Esophagus squamous epithelium (tissue), 5 donors: ENCODE measurements around the gene DNAJC10. TPM values are rescaled to one million over a fixed set of nuclear protein-coding genes. Genes with fewer than 3 reads are reported as not detected.
"Not testable (repeated sequence)": the region's sequence is repeated elsewhere in the genome, so short reads cannot be mapped to it uniquely, and the experiment has no call there.

Source experiments
- DNase-seq: peaks from one replicate; lab custom pipeline; 2025; lab: John Stamatoyannopoulos, UW
- H3K27ac ChIP-seq, 4 donors: fragments of 200-600 bp; sonication (generic); one replicate each; pipeline ENCODE4 v1.5.1; 2016 to 2019; ENCODE audit warnings: mild to moderate bottlenecking in 1 of 4
- H3K27me3 ChIP-seq, 4 donors: fragments of 200-600 bp; sonication (generic); 1 replicate in 3 of 4; 2 replicates in 1 of 4; pipeline versions ENCODE4 v1.5.1 to v1.6.0; 2017 to 2021; ENCODE audit warnings: antibody characterized with exemption in 1 of 4
- H3K36me3 ChIP-seq, 3 donors: fragments of 200-600 bp; sonication (generic); one replicate each; pipeline ENCODE4 v1.5.1; 2016 to 2019
- H3K4me1 ChIP-seq, 3 donors: fragments of 200-600 bp; sonication (generic); one replicate each; pipeline ENCODE4 v1.5.1; 2017 to 2019
- H3K4me3 ChIP-seq, 4 donors: fragments of 200-600 bp; sonication (generic); 1 replicate in 3 of 4; 2 replicates in 1 of 4; pipeline ENCODE4 v1.5.1; 2016 to 2019; ENCODE audit warnings: mild to moderate bottlenecking in 2 of 4, moderate library complexity in 1 of 4
- H3K9me3 ChIP-seq, 3 donors: fragments of 200-600 bp; sonication (generic); one replicate each; pipeline ENCODE4 v1.5.1; 2016 to 2019
- POLR2A ChIP-seq, 4 donors: fragments of 450-650 bp; IDR thresholded peaks; one replicate each; pipeline ENCODE4 v1.6.1; 2017; ENCODE audit warnings: antibody characterized with exemption in 4 of 4, mild to moderate bottlenecking in 4 of 4, moderate library complexity in 3 of 4
- WGBS, 2 donors: methylation state at CpG; one replicate each; pipeline ENCODE4 v1.1.5; 2018; 5-methylcytosine and 5-hydroxymethylcytosine counted together
- intact Hi-C: fragments of 100-400 bp; cut with DNase I; formaldehyde crosslinking; loops from one replicate; pipeline ENCODE4 v1.15.0; 2022
- total RNA-seq, 4 donors: library from RNA; depleted of rRNA; stranded (reverse); fragments of >200 nt; gene quantifications; one replicate each; pipeline ENCODE4 v1.1.0, GENCODE V29; 2016
- TF ChIP-seq, protein P1 (sequence below), 6 experiments: fragments of 450-650 bp in 4 of 6; fragments of 200-600 bp in 2 of 6; sonication (generic) in 2 of 6; IDR thresholded peaks; one replicate each; pipeline ENCODE4 v1.5.1; 2016 to 2019; ENCODE audit warnings: antibody characterized with exemption in 6 of 6, mild to moderate bottlenecking in 4 of 6, moderate library complexity in 4 of 6
- donor health status: DM: yes; HTN: yes; CAD: no.

Gene DNAJC10
- total RNA-seq, 4 donors from 2014 or later: 26.0 to 46.0 (median 32.3) TPM

DNA sequence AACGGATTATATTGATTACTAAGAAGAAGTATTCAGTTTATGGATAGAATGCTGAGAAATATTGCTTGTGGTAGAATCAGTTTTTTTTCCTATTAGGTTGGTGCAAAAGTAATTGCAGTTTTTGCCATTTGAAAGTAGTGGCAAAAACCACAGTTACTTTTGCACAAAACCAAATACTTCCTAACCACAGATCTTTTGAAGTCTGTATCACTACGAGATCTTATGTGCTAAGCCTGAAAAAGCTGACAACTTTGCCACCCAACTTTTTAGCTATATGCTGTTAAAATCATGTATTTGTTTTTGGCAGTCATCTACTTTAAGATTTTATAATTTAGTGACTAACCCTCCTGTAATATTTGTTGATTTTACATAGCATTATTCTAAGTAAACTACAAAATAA, 24.6 kb downstream of the DNAJC10 start:
- 69 to 93% methylated on average over 2 of the region's 2 CpGs for WGBS, 2 donors
- H3K27ac ChIP-seq: no peak overlapping the region
- intact Hi-C loops: no loop called here
- peaks cover 0 to 81% (median 4%) of the 10 kb centered on the region in 3 donors for H3K36me3 ChIP-seq
- TF ChIP-seq, protein P1, sequence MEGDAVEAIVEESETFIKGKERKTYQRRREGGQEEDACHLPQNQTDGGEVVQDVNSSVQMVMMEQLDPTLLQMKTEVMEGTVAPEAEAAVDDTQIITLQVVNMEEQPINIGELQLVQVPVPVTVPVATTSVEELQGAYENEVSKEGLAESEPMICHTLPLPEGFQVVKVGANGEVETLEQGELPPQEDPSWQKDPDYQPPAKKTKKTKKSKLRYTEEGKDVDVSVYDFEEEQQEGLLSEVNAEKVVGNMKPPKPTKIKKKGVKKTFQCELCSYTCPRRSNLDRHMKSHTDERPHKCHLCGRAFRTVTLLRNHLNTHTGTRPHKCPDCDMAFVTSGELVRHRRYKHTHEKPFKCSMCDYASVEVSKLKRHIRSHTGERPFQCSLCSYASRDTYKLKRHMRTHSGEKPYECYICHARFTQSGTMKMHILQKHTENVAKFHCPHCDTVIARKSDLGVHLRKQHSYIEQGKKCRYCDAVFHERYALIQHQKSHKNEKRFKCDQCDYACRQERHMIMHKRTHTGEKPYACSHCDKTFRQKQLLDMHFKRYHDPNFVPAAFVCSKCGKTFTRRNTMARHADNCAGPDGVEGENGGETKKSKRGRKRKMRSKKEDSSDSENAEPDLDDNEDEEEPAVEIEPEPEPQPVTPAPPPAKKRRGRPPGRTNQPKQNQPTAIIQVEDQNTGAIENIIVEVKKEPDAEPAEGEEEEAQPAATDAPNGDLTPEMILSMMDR (IDR thresholded peaks at IDR 0.05): no peak
- no peak for TF ChIP-seq POLR2A (IDR thresholded peaks at IDR 0.05)
- no peak for DNase-seq
- no peaks in the 10 kb centered on the region for H3K27me3 ChIP-seq
- no peaks in the 10 kb centered on the region for H3K4me1 ChIP-seq
- H3K9me3 ChIP-seq: no peaks in the 10 kb centered on the region
- H3K4me3 ChIP-seq: no peak overlapping the region

DNA sequence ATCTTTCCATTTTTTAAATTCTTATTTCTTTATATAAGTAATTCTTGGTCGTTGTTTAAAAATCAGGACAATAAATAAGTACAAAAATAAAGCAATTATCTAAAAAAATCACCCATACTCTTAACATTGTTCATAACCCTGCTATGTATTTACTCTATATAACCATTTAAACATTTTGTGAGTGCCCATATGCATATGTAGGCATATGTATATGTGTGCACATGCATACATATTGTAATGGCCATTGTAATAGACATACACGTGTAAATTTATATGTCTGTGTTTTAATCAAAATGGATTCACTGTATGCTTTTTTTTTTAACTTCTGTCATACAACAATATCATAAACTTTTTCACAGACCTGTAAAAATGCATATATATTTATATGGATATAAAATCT, 25.6 kb downstream of the DNAJC10 start:
- Histone ChIP-seq H3K27me3 (no peaks in the 10 kb centered on the region), H3K4me3 (no peak overlapping the region), H3K36me3 (peaks cover 0 to 83% (median 4%) of the 10 kb centered on the region in 3 donors), H3K4me1 (no peaks in the 10 kb centered on the region), H3K27ac (no peak overlapping the region), H3K9me3 (no peaks in the 10 kb centered on the region)
- TF ChIP-seq, protein P1 (IDR thresholded peaks at IDR 0.05): no peak
- TF ChIP-seq POLR2A (IDR thresholded peaks at IDR 0.05): no peak
- intact Hi-C loops: no loop called here
- no peak for DNase-seq
- WGBS, 2 donors: 86 to 96% methylated on average over 2 of the region's 2 CpGs

DNA sequence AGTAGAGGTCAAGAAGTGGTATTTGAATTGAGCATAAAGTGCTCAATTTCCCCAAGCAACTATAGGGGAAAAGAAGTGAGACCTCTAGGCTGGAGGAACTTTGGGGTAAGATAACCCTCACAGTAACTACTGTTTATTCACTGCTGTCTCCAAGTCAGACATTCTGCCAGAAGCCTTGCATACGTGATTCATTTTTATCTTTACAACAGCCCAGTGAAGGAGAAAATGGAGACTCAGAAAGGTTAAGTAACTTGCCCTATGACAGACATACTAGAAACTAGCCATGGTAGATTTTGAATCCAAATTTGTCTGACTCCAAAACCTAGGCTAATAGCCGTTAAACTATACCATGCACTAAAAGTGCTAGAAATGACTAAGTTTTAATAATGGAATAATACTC, 28.4 kb downstream of the DNAJC10 start:
- intact Hi-C loops: no loop called here
- TF ChIP-seq POLR2A (IDR thresholded peaks at IDR 0.05): no peak
- TF ChIP-seq, protein P1 (IDR thresholded peaks at IDR 0.05): no peak
- H3K36me3 ChIP-seq: peaks cover 0 to 64% (median 4%) of the 10 kb centered on the region in 3 donors
- no peak overlapping the region for H3K27ac ChIP-seq
- H3K9me3 ChIP-seq: no peaks in the 10 kb centered on the region
- H3K27me3 ChIP-seq: no peaks in the 10 kb centered on the region
- no peak overlapping the region for H3K4me3 ChIP-seq
- 76 to 82% methylated on average over 2 of the region's 2 CpGs for WGBS, 2 donors
- DNase-seq: no peak
- H3K4me1 ChIP-seq: no peaks in the 10 kb centered on the region

DNA sequence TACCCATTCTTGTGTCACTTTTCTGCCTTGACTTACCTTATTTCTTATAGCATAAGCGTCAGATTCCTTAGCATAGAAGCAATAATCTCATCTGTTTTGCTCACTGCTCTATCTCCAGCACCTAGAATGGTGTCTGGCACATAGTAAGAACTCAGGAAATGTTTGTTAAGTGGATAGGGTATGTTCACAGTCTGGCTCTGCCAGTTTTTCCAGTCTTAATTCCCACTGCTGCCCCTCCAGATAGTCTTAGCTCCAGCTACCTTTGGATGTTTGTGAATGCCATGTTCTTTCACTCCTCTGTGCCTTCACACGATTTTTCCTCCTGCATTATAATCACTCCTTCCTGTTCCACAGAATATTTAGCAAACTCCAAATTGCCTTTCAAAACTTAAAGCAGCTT, 29.0 kb downstream of the DNAJC10 start:
- TF ChIP-seq POLR2A (IDR thresholded peaks at IDR 0.05): no peak
- TF ChIP-seq, protein P1 (IDR thresholded peaks at IDR 0.05): no peak

DNA sequence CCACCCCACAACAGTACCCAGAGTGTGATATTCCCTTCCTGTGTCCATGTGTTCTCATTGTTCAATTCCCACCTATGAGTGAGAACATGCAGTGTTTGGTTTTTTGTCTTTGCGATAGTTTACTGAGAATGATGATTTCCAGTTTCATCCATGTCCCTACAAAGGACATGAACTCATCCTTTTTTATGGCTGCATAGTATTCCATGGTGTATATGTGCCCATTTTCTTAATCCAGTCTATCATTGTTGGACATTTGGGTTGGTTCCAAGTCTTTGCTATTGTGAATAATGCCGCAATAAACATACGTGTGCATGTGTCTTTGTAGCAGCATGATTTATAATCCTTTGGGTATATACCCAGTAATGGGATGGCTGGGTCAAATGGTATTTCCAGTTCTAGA, 29.8 kb downstream of the DNAJC10 start:
- H3K27ac ChIP-seq, H3K9me3 ChIP-seq, intact Hi-C loops, H3K4me3 ChIP-seq, H3K27me3 ChIP-seq, DNase-seq, H3K4me1 ChIP-seq: not testable (repeated sequence)
- peaks cover 0 to 73% (median 4%) of the 10 kb centered on the region in 3 donors for H3K36me3 ChIP-seq
- 96 to 100% methylated on average over 3 of the region's 3 CpGs for WGBS, 2 donors

More for the DNA sequence above, 29.0 kb downstream of the DNAJC10 start:
- Histone ChIP-seq H3K9me3 (no peaks in the 10 kb centered on the region), H3K36me3 (peaks cover 0 to 69% (median 4%) of the 10 kb centered on the region in 3 donors), H3K4me1 (no peaks in the 10 kb centered on the region), H3K27ac (no peak overlapping the region), H3K27me3 (no peaks in the 10 kb centered on the region), H3K4me3 (no peak overlapping the region)
- WGBS, 2 donors: 79 to 81% methylated on average over 2 of the region's 2 CpGs
- no peak for DNase-seq
- intact Hi-C loops: no loop called here

DNA sequence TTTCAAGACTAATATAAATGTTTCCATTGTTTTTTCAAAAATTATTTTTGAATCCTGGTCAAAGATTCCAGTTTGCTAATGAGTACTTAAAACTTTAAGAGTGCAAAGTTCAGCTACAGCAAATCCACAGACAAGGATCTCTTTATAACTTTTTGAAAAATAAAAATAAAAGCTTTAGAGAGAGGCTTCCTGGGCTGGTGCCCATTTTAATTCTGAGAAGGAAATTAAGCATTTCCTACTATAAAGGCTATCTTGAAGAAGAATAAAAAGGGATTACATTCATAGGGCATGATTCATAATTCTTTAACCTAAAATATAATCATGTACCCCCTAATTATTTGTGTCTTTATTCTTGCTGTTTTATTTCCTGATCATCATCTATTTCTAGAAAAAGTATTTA, 38.2 kb downstream of the DNAJC10 start:
- Histone ChIP-seq H3K9me3 (no peaks in the 10 kb centered on the region), H3K4me1 (no peaks in the 10 kb centered on the region), H3K27me3 (no peaks in the 10 kb centered on the region), H3K27ac (no peak overlapping the region), H3K36me3 (peaks cover 0 to 93% (median 8%) of the 10 kb centered on the region in 3 donors), H3K4me3 (no peak overlapping the region)
- intact Hi-C loops: no loop called here
- no peak for DNase-seq
- TF ChIP-seq POLR2A (IDR thresholded peaks at IDR 0.05): no peak
- TF ChIP-seq, protein P1 (IDR thresholded peaks at IDR 0.05): no peak
